CD8-positive, alpha-beta memory T cell (primary cell): ENCODE data around the gene KRTAP4-16. TPM values are rescaled to one million over a fixed set of nuclear protein-coding genes. Genes with fewer than 3 reads are reported as not detected.
"Not testable (repeated sequence)": the region's sequence is repeated elsewhere in the genome, so short reads cannot be mapped to it uniquely, and the experiment has no call there.

Experiments
- CTCF ChIA-PET: fragments of 350-600 bp; sonication (Branson Sonifier 250); formaldehyde crosslinking; loops from one replicate; lab custom pipeline; 2021; ENCODE audit warnings: antibody characterized with exemption; lab: Charles Lee
- POLR2A ChIA-PET: fragments of 350-600 bp; sonication (Branson Sonifier 250); formaldehyde crosslinking; loops from one replicate; lab custom pipeline; 2021; ENCODE audit warnings: antibody characterized with exemption; lab: Charles Lee
- DNase-seq, 5 donors: peaks; one replicate each; pipeline versions ENCODE4 v3.0.0 to v3.0.0-alpha.2; 2020 to 2022; ENCODE audit warnings: mixed read lengths in 1 of 5
- H3K27ac ChIP-seq: one replicate; pipeline ENCODE4 v1.7.0; 2013; ENCODE audit warnings: low read depth, mild to moderate bottlenecking, low read length, moderate library complexity
- H3K27me3 ChIP-seq: 2 replicates; pipeline ENCODE4 v1.7.0; 2013; ENCODE audit warnings: low read length, mild to moderate bottlenecking; ENCODE audit not compliant: insufficient read depth, poor library complexity, severe bottlenecking
- H3K36me3 ChIP-seq: 2 replicates; pipeline ENCODE4 v1.7.0; 2013; ENCODE audit warnings: mild to moderate bottlenecking, low read length, moderate library complexity; ENCODE audit not compliant: insufficient read depth
- H3K4me1 ChIP-seq: 2 replicates; pipeline ENCODE4 v1.7.0; 2013; ENCODE audit warnings: mild to moderate bottlenecking, low read length, moderate library complexity; ENCODE audit not compliant: insufficient read depth
- H3K4me3 ChIP-seq: 2 replicates; pipeline ENCODE4 v1.7.0; 2013; ENCODE audit warnings: mild to moderate bottlenecking, low read length
- H3K9me3 ChIP-seq: 2 replicates; pipeline ENCODE4 v1.7.0; 2013; ENCODE audit warnings: mild to moderate bottlenecking, low read length
- H3K27ac Mint-ChIP-seq, 8 donors: one replicate each; pipeline ENCODE4 v1.8.0; 2020 to 2021; ENCODE audit warnings: mixed read lengths in 8 of 8, mild to moderate bottlenecking in 6 of 8, inconsistent platforms in 3 of 8, moderate library complexity in 3 of 8
- H3K27me3 Mint-ChIP-seq, 2 donors: one replicate each; pipeline ENCODE4 v1.8.0; 2020 to 2021; ENCODE audit warnings: mixed read lengths in 2 of 2, mild to moderate bottlenecking in 1 of 2, moderate library complexity in 1 of 2
- H3K36me3 Mint-ChIP-seq, 3 donors: one replicate each; pipeline ENCODE4 v1.8.0; 2020 to 2021; ENCODE audit warnings: mixed read lengths in 3 of 3, inconsistent platforms in 1 of 3, mild to moderate bottlenecking in 1 of 3
- H3K4me1 Mint-ChIP-seq, 3 donors: one replicate each; pipeline ENCODE4 v1.8.0; 2020 to 2021; ENCODE audit warnings: mixed read lengths in 3 of 3, inconsistent platforms in 1 of 3, mild to moderate bottlenecking in 1 of 3
- H3K4me3 Mint-ChIP-seq, 7 donors: one replicate each; pipeline ENCODE4 v1.8.0; 2020 to 2021; ENCODE audit warnings: mixed read lengths in 7 of 7, mild to moderate bottlenecking in 6 of 7, moderate library complexity in 4 of 7, inconsistent platforms in 2 of 7
- H3K9me3 Mint-ChIP-seq, 5 donors: one replicate each; pipeline ENCODE4 v1.8.0; 2020 to 2022; ENCODE audit warnings: mixed read lengths in 5 of 5, mild to moderate bottlenecking in 3 of 5, moderate library complexity in 2 of 5, inconsistent platforms in 1 of 5
- polyA plus RNA-seq: library from polyadenylated mRNA; unstranded; fragments of 300-500 nt; fragmentation: Illumina TruSeq; gene quantifications from one replicate; pipeline ENCODE4 v1.2.3, GENCODE V29; 2021
- total RNA-seq, 2 experiments: library from RNA; stranded (reverse); gene quantifications; one replicate each; pipeline ENCODE4 v1.2.3, GENCODE V29; 2021

Gene KRTAP4-16
- total RNA-seq = not detected
- not detected for polyA plus RNA-seq

- H3K4me1 ChIP-seq = no peaks in the 10 kb centered on the region
- Mint-ChIP-seq H3K4me1 (peaks cover 0 to 7% (median 6%) of the 10 kb centered on the region in 3 donors), H3K4me3 (no peak within 1 kb of the TSS), H3K27me3 (peaks cover 12 to 39% of the 10 kb centered on the region in 2 donors), H3K36me3 (peaks cover 0 to 5% (median 0%) of the 10 kb centered on the region in 3 donors), H3K27ac (no peak within 1 kb of the TSS), H3K9me3 (no peaks in the 10 kb centered on the region)
- H3K27ac ChIP-seq = no peak within 1 kb of the TSS
- H3K4me3 ChIP-seq = no peak within 1 kb of the TSS
- no peaks in the 10 kb centered on the region for H3K36me3 ChIP-seq
- no peaks in the 10 kb centered on the region for H3K27me3 ChIP-seq
- no peak for DNase-seq
- ChIA-PET CTCF (no interaction called here), POLR2A (no interaction called here)
- no peaks in the 10 kb centered on the region for H3K9me3 ChIP-seq
Observed at GRCh38 chr17:41101586-41102259, at the start of gene KRTAP4-16. Gene KRTAP4-16 (minus strand): TSS chr17:41102209. CDS start chr17:41102209, 0 bp downstream.

- Histone ChIP-seq H3K27me3 (no peaks in the 10 kb centered on the region), H3K27ac (no peak overlapping the region), H3K9me3 (no peaks in the 10 kb centered on the region), H3K4me1 (no peaks in the 10 kb centered on the region), H3K36me3 (no peaks in the 10 kb centered on the region), H3K4me3 (no peak overlapping the region)
- POLR2A ChIA-PET = no interaction called here
- H3K4me3 Mint-ChIP-seq = no peak overlapping the region
- peaks cover 7 to 45% of the 10 kb centered on the region in 2 donors for H3K27me3 Mint-ChIP-seq
- H3K36me3 Mint-ChIP-seq = no peaks in the 10 kb centered on the region
- CTCF ChIA-PET = no interaction called here
- no peaks in the 10 kb centered on the region for H3K9me3 Mint-ChIP-seq
- DNase-seq = no peak
- H3K4me1 Mint-ChIP-seq = peaks cover 0 to 2% (median 0%) of the 10 kb centered on the region in 3 donors
- H3K27ac Mint-ChIP-seq = no peak overlapping the region
Observed at GRCh38 chr17:41151525-41151924, 49.5 kb upstream of the KRTAP4-16 start.

DNA sequence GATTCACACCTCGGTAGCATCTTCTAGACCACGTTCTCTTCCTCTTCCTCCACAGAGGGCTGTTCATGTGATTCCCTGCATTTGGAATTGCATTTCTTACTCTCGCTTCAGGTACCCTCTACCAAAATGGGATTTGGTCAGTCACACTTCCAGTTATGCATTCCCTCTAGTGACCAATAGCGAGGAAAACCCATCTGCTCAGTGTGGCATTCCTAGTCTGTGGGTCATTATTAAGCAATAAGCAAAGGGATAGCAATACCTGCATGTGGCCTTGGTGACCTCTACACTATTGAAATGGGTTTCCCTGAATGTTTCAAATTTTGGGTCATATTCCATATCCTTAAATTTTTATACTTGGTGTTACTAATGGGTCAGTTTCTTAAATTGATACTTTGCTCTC lies 48.0 kb upstream of the KRTAP4-16 start:
- H3K27ac Mint-ChIP-seq = no peak overlapping the region
- Histone ChIP-seq H3K9me3 (no peaks in the 10 kb centered on the region), H3K4me3 (no peak overlapping the region), H3K36me3 (no peaks in the 10 kb centered on the region), H3K27me3 (no peaks in the 10 kb centered on the region), H3K4me1 (no peaks in the 10 kb centered on the region), H3K27ac (no peak overlapping the region)
- peaks cover 0 to 3% (median 0%) of the 10 kb centered on the region in 5 donors for H3K9me3 Mint-ChIP-seq
- DNase-seq = no peak
- H3K36me3 Mint-ChIP-seq = peaks cover 0 to 1% (median 0%) of the 10 kb centered on the region in 3 donors
- H3K27me3 Mint-ChIP-seq = peaks cover 7 to 41% of the 10 kb centered on the region in 2 donors
- POLR2A ChIA-PET = no interaction called here
- no peak overlapping the region for H3K4me3 Mint-ChIP-seq
- CTCF ChIA-PET = no interaction called here
- peaks cover 0 to 2% (median 0%) of the 10 kb centered on the region in 3 donors for H3K4me1 Mint-ChIP-seq

- no peaks in the 10 kb centered on the region for H3K9me3 ChIP-seq
- H3K27ac ChIP-seq = no peak within 1 kb of the TSS
- POLR2A ChIA-PET = no interaction called here
- no peaks in the 10 kb centered on the region for H3K4me1 ChIP-seq
- H3K9me3 Mint-ChIP-seq = peaks cover 0 to 4% (median 0%) of the 10 kb centered on the region in 5 donors
- H3K27me3 Mint-ChIP-seq = peaks cover 7 to 37% of the 10 kb centered on the region in 2 donors
- H3K36me3 ChIP-seq = no peaks in the 10 kb centered on the region
- CTCF ChIA-PET = no interaction called here
- peaks cover 0 to 1% (median 0%) of the 10 kb centered on the region in 3 donors for H3K36me3 Mint-ChIP-seq
- peaks cover 0 to 2% (median 0%) of the 10 kb centered on the region in 3 donors for H3K4me1 Mint-ChIP-seq
- no peaks in the 10 kb centered on the region for H3K27me3 ChIP-seq
- no peak within 1 kb of the TSS for H3K27ac Mint-ChIP-seq
- no peak within 1 kb of the TSS for H3K4me3 ChIP-seq
- DNase-seq = no peak
- H3K4me3 Mint-ChIP-seq = no peak within 1 kb of the TSS
Observed at GRCh38 chr17:41149652-41149985, 47.6 kb upstream of the KRTAP4-16 start, which contains the start of gene KRTAP4-5. Gene KRTAP4-5 (minus strand): TSS chr17:41149825. CDS start chr17:41149767, 58 bp downstream.

GRCh38 chr17:41148971-41149651 lies 47.1 kb upstream of the KRTAP4-16 start:
- H3K27me3 Mint-ChIP-seq = peaks cover 7 to 35% of the 10 kb centered on the region in 2 donors
- H3K27ac Mint-ChIP-seq, H3K4me1 ChIP-seq, H3K9me3 ChIP-seq, H3K36me3 ChIP-seq, H3K4me3 ChIP-seq, H3K27ac ChIP-seq, H3K4me1 Mint-ChIP-seq, POLR2A ChIA-PET, H3K36me3 Mint-ChIP-seq, CTCF ChIA-PET, DNase-seq, H3K27me3 ChIP-seq, H3K9me3 Mint-ChIP-seq, H3K4me3 Mint-ChIP-seq: not testable (repeated sequence)

- ChIA-PET POLR2A (interaction anchor here (0.7 kb wide), 1 partner anchor 87 kb away, joined by 3 read pairs; no protein-coding TSS in a partner anchor), CTCF (no interaction called here)
- Mint-ChIP-seq H3K27ac (no peak overlapping the region), H3K4me3 (no peak overlapping the region), H3K27me3 (peaks cover 3 to 27% of the 10 kb centered on the region in 2 donors), H3K9me3 (peaks cover 0 to 18% (median 9%) of the 10 kb centered on the region in 5 donors), H3K36me3 (peaks cover 0 to 13% (median 5%) of the 10 kb centered on the region in 3 donors), H3K4me1 (peaks cover 0 to 2% (median 0%) of the 10 kb centered on the region in 3 donors)
- Histone ChIP-seq H3K4me1 (no peaks in the 10 kb centered on the region), H3K4me3 (no peak overlapping the region), H3K27me3 (no peaks in the 10 kb centered on the region), H3K27ac (no peak overlapping the region), H3K9me3 (no peaks in the 10 kb centered on the region), H3K36me3 (no peaks in the 10 kb centered on the region)
- DNase-seq = no peak
Observed at GRCh38 chr17:41147531-41148204, 45.7 kb upstream of the KRTAP4-16 start.

DNA sequence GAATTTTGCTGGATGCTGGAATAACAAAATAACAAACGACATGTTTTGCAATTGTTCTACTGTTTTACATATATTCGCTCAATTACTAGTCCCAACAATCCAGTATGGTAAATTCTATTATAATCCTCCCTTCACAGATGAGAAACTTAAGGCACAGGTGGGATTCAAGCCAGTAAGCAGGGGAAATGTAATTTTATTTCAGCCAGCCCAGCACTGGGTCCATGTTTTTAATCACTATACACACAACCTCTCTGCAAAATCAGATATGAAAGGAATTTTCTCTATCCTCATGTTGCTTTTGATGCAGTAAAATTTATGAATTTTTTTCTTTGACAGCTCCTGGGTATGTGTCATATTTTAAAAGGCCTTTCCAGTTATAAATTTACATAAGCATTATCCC lies 43.3 kb upstream of the KRTAP4-16 start:
- ChIA-PET CTCF (no interaction called here), POLR2A (no interaction called here)
- Mint-ChIP-seq H3K9me3 (peaks cover 3 to 32% (median 14%) of the 10 kb centered on the region in 5 donors), H3K27me3 (peaks cover 3 to 36% of the 10 kb centered on the region in 2 donors), H3K4me3 (no peak overlapping the region), H3K36me3 (peaks cover 0 to 28% (median 5%) of the 10 kb centered on the region in 3 donors), H3K4me1 (peaks cover 0 to 2% (median 0%) of the 10 kb centered on the region in 3 donors), H3K27ac (peak overlapping the region in 2 of 8 donors; percentile 7 to 28)
- no peak for DNase-seq
- no peaks in the 10 kb centered on the region for H3K4me1 ChIP-seq
- no peak overlapping the region for H3K4me3 ChIP-seq
- no peaks in the 10 kb centered on the region for H3K9me3 ChIP-seq
- no peak overlapping the region for H3K27ac ChIP-seq
- no peaks in the 10 kb centered on the region for H3K36me3 ChIP-seq
- H3K27me3 ChIP-seq = no peaks in the 10 kb centered on the region

DNA sequence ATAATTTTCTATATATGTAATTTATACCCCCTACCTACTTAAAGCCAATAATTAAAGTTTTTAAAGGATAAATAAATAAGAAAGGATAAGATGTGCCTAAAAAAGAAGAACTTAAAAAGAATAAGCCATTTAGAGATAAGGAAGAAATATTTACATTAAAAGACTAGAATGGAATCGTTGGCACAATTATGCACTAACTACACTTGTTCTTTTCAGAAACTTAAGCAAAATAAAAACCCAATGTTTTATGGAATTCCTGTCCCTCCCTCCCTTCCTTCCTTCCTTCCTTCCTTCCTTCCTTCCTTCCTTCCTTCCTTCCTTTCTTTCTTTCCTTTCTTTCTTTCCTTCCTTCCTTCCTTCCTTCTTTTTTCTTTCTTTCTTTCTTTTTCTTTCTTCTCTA lies 42.8 kb upstream of the KRTAP4-16 start:
- Histone ChIP-seq H3K27ac (no peak overlapping the region), H3K27me3 (no peaks in the 10 kb centered on the region), H3K36me3 (no peaks in the 10 kb centered on the region), H3K4me1 (no peaks in the 10 kb centered on the region), H3K4me3 (no peak overlapping the region), H3K9me3 (no peaks in the 10 kb centered on the region)
- ChIA-PET POLR2A (no interaction called here), CTCF (no interaction called here)
- Mint-ChIP-seq H3K36me3 (peaks cover 0 to 28% (median 5%) of the 10 kb centered on the region in 3 donors), H3K27ac (peak overlapping the region in 1 of 8 donors; percentile 28), H3K4me3 (no peak overlapping the region), H3K27me3 (peaks cover 3 to 36% of the 10 kb centered on the region in 2 donors), H3K4me1 (peaks cover 0 to 2% (median 0%) of the 10 kb centered on the region in 3 donors), H3K9me3 (peaks cover 5 to 32% (median 14%) of the 10 kb centered on the region in 5 donors)
- DNase-seq = no peak
